Erythroblast (primary cell): ENCODE measurements around the gene KCNG2.

Source experiments
- GATA1 ChIP-seq: IDR thresholded peaks from 2 replicates; pipeline ENCODE4 v1.6.1; 2011; ENCODE audit warnings: low read depth, mild to moderate bottlenecking, control low read depth, low read length, moderate library complexity
- POLR2A ChIP-seq: IDR thresholded peaks from 2 replicates; pipeline ENCODE4 v1.6.1; 2011; ENCODE audit warnings: mild to moderate bottlenecking, low read length

GRCh38 chr18:79806976-79807841 lies 9.5 kb downstream of the KCNG2 start:
- no peak for TF ChIP-seq POLR2A
- no peak for TF ChIP-seq GATA1
